Head of caudate nucleus (tissue), 42 donors: Measurements from ENCODE around the gene FBXL17.

Experiments
- DNase-seq, 42 donors: peaks; one replicate each; pipeline versions ENCODE4 v3.0.0 to v3.0.0-alpha.2; 2020 to 2021; ENCODE audit warnings: mixed read lengths in 7 of 42
- intact Hi-C: fragments of 100-400 bp; cut with DNase I; formaldehyde crosslinking; loops from one replicate; pipeline ENCODE4 v1.15.0; 2022

The FBXL17 gene

GRCh38 chr5:107982703-107983425 is 399.0 kb downstream of the FBXL17 start:
- intact Hi-C loops: no loop called here
- DNase-seq: no peak

DNA sequence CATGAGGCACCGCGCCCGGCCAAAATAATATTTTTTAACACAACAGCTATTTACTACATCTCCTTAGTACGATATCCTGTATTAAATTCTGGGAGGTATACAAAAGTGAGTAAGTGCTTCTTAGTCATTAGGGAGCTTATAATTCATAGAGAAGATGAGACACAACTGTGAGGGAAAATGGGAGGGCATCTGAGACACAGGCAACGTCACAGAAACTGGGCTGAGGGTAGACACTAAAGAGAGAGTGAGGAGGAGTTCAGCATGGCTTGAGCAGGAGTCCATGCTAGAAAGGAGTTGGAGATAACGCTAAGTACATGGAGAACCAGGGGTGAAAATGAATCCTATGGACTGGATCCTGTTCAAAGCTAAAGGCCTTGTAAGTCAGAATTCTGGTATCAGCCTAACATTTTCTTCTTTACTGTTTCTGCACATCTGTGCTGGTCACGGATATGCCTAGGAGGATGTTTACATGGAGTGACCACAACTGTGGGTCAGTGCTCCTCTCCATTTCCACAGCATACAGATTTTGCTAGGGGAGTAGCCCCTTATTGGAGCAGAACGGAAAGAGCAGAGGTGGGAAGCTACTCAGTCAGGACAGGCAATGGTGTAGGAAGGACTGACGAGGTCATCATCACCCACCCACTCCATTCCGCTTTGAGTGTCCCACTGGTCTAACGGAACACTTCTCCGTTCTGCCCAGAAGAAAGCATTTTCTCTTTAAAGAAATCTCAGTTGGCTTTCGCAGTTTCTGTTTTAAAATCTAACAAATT is 400.8 kb downstream of the FBXL17 start:
- DNase-seq: no peak
- intact Hi-C loops: no loop called here

DNA sequence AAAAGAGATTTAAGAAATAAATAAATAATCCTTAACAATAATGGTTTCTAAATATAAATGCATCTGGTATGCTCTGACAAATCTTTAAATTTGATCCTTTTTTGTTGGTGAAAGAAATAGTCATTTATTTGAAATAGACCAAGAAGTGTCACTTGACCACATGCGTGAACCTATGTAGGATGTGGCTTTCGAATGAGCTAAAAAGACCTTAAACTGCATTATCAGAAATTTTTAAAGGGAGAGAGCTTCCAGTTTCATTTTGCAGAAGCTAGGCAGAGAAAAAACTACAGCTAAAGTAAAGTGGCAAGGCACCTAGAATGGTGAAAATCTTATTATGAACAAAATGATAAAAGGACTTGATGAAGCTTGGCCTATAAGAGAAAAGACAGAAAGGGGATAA is 402.0 kb downstream of the FBXL17 start:
- intact Hi-C loops: no loop called here
- no peak for DNase-seq

- intact Hi-C loops: no loop called here
- no peak for DNase-seq
Measured at GRCh38 chr5:107979291-107979690, 402.6 kb downstream of the FBXL17 start.

DNA sequence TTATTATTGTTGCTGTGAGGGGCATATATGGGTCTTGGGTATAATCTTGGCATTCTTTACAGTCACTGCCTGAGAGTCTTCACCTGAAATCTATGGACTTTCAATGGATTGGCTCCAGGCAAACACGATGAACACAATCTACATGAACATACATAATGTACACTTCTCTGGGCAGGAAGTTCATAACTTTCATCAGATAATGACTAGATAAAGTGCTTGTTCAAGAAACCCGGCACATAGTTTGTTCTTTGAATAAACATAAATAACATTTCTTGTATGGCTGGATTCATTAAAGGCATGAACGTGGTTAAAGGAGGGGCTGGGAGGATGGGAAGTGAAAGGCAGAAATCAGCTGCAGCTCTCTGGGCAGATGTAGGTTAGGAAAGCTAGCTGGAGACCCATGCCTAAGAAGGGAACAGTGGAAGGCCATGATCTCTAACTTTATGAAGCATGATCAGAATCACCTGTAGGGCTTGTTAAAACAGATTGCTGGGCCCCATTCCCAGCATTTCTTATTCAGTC is 404.3 kb downstream of the FBXL17 start:
- DNase-seq: no peak
- intact Hi-C loops: no loop called here

DNA sequence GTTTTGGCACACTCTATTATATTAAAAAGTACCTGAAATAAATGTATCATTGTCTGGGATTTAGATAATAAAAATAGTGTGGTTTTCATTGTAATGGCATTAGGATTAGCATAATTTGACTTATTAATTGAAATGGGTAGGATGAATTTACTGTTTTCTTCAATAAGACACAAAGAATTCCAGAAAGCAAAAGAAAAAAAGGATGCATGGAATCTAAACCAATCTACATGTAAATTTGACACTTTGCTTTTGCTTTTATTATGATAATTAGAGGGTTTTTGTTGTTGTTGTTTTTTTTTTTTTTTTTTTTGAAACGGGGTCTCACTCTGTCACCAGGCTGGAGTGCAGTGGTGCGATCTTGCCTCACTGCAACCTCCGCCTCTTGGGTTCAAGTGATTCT is 406.3 kb downstream of the FBXL17 start:
- intact Hi-C loops: no loop called here
- DNase-seq: no peak

- DNase-seq: no peak
- intact Hi-C loops: no loop called here
Measured at GRCh38 chr5:107971846-107972245, 410.1 kb downstream of the FBXL17 start.

- intact Hi-C loops: no loop called here
- DNase-seq: no peak
Measured at GRCh38 chr5:107969847-107970246, 412.1 kb downstream of the FBXL17 start.

DNA sequence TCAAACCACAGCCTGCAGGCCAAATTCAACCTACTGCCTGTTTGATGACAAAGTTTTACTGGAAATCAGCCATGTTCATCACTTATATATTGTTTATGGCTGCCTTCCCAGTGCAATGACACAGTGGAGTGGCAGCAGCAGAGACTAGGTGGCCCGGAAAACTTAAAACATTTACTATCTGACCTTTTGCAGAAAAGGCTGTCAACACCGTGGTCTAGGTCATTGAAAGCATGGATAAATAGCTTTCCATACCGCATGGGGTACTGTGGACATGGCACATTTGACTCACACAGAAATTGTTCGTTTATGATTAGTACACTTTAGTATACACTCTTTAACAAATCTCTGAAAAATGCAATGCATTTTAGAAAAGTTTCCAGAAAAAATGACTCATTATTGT is 412.9 kb downstream of the FBXL17 start:
- intact Hi-C loops: no loop called here
- DNase-seq: no peak

DNA sequence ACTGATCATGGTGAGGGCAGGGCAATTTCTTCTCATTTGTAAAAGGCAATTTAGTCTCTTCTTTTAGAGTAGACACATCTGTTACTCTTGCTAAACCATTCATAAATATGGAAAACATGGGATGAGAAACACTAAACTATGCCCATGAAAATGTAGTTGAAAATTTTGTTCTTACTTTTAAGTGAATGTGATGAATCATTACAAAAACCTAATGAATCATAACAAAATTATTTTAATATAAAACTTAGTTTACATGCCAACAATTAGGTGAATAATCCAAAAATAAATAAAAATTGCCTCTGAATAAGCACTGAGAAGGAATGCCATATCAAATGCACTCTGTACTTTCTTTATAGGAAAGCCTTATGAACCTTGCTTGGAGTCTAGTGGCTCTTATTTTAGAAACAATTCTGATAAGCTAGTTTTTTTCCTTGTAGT is 413.5 kb downstream of the FBXL17 start:
- no peak for DNase-seq
- intact Hi-C loops: no loop called here

- no peak for DNase-seq
- intact Hi-C loops: no loop called here
Measured at GRCh38 chr5:107966201-107966600, 415.7 kb downstream of the FBXL17 start.

- DNase-seq: no peak
- intact Hi-C loops: no loop called here
Measured at GRCh38 chr5:107964722-107965121, 417.2 kb downstream of the FBXL17 start.

DNA sequence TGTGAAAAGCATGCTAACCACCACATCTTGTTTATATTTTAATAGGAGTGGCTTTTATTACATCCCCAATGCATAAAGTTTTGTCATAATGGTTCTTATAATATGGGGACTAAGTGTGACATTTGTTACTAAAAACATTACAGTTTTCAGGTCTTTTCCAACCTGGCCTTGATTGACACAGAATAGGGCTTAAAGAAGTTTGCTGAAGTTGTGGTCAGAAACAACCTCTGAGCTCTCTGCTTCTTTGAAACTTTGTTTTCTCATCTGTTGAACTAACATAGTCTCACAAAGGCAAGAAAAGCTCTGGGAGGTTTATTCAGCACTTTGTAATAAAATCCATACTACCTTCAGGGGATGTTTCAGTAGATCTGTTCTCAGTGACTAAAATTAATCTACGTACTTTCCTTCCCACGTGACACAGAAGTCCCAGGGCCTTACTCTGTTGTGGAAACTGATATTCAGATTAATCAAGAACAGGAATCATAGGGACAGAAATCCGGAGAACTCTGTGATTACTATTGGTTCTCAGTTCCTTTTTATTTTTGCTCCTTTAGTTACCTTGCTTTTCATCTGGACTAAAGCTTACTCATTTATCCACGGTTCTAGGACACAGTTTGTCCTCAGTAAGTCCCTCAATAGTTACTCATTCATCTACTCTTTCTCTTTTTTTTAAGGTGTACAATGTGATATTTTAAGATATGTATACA is 422.2 kb downstream of the FBXL17 start:
- DNase-seq: no peak
- intact Hi-C loops: no loop called here

DNA sequence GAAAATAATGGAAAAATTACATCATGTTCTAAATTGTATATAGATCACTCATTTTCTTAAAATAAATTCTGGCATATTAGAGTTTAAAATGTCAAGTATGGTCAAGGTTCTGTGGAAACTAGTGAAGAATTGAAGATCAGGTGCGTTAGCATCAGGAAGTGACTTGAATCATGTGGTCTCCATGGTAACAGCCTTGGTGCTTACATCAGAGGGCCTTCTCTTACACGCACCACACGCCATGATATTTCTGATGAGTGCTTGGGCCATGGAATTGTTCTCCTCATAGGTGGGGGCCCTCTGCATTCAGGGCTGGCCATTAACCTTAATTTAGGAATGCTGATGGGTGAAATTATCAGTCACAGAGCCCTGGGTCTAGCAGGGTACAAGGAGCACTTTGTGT is 423.0 kb downstream of the FBXL17 start:
- peak in 2 of 42 donors; percentile 7 to 38 for DNase-seq
- intact Hi-C loops: no loop called here

DNA sequence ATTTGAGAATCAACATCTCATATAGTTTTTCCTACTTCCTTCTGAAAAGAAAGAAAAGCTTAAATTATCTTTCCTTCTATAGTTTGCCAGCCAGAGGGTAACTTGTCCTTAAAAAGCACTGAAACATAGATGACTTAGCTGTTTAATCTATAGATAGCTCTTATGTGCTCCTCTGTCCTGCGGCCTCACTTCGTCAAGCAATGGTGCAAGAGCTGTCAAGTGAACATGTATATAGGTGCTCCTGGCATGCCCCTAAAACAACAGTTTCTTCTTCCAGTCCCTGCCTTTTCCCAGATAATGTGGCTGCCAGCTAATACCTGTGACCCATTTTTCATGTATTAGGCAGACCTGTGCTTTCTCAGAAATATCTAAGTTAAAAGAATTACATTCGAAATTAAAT is 423.5 kb downstream of the FBXL17 start:
- intact Hi-C loops: no loop called here
- DNase-seq: no peak

DNA sequence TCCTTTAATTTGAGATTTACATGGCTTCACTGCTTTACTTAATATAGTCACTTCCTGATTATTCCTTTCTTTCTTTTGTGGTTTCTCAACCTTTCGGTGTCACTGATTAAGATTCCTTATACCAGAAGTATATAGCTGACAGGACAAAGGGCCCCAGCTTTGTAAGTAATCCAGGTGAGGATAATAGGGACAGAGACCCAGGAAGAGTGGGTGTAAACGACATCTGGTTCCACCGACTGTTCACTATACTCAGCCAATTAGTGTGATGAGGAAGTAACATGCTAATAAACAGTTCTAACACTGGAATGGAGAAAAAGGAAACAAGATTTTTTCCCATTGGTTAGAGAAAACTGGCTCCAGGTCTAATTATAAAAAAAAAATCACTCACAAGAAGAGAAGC is 424.8 kb downstream of the FBXL17 start:
- no peak for DNase-seq
- intact Hi-C loops: no loop called here

- intact Hi-C loops: no loop called here
- DNase-seq: no peak
Measured at GRCh38 chr5:107955321-107955720, 426.6 kb downstream of the FBXL17 start.

DNA sequence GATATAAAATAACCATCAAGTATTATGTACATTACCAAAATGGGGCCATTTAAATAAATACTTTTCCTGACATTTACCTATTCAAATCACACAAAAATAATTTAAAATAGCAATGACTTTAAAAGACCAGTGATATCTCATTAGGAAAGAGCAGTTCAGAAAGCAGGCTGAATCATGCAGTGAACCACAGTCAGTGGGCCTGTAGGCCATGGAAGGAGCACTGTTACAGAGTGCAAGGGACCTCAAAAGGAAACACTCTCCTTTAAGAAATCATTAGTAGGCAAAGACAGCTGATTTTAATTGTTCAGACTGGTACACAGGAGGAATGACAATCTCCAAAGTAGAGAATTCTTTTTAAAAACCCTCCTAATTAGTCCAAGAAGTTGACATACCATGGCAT is 427.6 kb downstream of the FBXL17 start:
- intact Hi-C loops: no loop called here
- no peak for DNase-seq

GRCh38 chr5:107952450-107952849 is 429.4 kb downstream of the FBXL17 start:
- intact Hi-C loops: no loop called here
- no peak for DNase-seq

DNA sequence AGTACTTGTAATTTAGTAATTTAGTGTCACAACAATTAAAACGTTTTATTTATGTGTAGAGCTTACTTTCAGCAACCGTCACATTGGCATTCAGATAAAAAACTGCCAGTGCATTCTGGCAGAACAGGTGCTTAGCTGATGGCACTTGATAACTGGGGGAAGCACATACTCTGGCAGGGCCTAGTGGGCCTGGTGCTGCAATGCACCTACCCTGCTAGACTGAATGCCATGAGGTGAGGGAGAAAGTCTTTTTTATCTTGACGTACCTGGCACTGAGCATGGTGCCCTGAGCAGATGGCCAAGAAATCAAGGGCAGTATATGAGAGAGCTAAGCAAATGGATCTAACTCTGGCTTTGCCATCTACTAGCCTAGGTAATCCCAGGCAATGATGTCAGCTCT is 430.6 kb downstream of the FBXL17 start:
- intact Hi-C loops: no loop called here
- no peak for DNase-seq
